ENCODE data around the gene LGALS7B.
"Not testable (repeated sequence)": the region's sequence is repeated elsewhere in the genome, so short reads cannot be mapped to it uniquely, and the experiment has no call there.

The LGALS7B gene

DNA sequence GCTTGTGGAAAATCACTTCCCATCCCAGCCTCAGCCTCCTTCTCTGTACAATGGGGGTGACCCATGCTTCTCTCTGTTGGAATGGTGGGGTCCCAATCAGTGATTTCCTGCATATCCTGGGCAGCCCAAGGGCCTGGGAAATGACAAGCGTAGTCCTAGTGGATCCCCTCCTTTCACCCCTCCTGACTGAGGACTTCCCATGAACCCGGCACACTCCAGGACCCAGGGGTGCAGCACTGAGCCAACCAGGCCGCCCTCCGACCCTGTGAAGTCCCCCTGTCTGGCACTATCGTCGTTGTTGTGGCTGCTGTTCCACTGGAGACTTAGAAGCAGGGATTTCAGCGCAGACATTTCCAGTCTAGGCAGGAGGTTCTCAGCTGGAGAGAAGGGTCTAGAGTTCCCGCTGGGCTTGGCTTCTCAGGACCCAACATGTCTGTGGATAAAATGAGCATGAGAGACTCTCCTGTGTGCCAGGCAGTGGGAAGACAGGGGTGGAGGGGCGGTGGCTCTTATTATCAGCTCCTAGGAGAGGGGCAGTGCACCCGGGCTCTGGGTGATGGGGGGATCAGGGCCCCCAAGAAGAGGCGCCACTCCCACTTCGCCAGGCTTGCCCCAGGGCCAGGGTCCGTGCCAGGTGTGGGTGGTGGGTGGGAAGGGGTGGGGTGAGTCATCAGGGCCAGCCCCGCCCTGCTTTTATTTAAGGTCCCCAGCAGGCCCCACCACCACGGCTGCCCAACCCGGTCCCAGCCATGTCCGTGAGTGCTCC lies at the start of gene LGALS7B:
Gene LGALS7B (plus strand): TSS at position 723 of the 766 bp plus-strand sequence. CDS start 27 bp downstream, at position 750.
- DNase-seq (ENCODE audit: low read depth in 2 of 2): no peak

DNA sequence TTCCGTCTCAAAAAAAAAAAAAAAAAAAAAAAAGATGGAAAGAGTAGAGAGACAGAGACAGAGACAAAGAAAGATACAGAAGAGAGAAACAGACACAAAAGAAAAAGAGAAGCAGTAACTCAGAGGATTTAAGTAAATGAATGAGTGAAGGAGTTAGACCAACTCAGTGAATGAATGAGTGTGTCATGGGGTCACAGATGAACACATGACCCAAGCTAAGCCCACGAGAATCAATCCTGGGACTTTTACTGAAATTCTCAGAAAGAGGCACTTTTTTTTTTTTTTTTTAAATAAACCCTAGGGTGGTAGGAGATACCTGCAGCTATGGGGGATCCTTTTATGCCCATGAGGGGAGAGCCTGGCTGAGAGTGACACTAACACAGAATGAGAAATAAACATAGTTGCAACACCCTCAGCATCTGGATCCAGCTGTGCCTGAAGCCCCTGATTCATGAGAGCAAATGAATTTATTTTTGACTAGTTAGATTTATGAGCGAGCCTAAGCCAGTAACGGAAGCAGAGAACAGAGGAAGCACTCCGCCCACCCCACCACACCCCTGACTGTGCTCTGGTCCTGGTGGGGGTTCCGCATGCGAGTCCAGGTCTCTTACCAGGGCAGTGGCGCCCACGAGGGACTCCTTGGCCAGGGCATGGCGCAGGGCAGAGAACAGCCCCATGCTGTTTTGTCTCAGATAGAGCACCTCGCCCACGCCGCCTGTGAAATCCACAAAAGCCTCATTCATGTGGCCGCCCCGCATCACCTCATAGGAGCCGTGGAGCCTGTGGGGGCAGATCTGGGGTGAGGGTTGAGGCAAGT lies 49.4 kb upstream of the LGALS7B start:
- DNase-seq (ENCODE audit: low read depth in 2 of 2): no peak

DNA sequence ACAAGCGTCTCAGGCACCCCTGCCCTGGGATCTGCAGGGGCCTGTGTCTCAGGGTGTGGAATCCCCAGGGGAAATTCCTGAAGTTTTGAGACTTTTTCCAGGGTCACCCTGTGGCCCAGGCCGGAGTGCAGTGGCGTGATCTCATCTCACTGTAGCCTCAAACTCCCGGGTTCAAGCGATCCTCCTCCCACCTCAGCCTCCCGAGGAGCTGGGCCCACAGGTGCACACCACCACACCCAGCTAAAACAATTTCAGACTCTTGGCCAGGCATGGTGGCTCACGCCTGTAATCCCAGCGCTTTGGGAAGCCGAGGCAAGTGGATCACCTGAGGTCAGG lies 48.8 kb upstream of the LGALS7B start:
- no peak for DNase-seq (ENCODE audit: low read depth in 2 of 2)

DNA sequence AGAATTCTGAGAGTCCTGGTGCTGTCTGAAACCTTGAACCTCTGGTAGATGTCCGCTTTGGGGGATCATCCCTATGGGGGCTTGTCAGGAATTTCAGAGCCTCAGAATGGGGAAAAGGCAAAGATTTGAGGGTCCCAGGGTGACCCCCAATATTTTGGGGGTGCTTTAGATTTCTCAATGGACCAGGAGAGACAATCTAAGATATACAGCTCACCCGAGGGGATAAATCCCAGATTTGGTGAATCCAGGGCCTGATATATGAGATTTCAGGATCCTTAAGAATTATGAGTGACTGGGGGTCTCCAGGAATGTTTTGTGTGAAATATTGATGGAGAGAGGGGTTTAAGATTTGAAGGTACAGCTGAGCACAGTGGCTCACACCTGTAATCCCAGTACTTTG lies 48.1 kb upstream of the LGALS7B start:
- DNase-seq (ENCODE audit: low read depth in 2 of 2): no peak

DNA sequence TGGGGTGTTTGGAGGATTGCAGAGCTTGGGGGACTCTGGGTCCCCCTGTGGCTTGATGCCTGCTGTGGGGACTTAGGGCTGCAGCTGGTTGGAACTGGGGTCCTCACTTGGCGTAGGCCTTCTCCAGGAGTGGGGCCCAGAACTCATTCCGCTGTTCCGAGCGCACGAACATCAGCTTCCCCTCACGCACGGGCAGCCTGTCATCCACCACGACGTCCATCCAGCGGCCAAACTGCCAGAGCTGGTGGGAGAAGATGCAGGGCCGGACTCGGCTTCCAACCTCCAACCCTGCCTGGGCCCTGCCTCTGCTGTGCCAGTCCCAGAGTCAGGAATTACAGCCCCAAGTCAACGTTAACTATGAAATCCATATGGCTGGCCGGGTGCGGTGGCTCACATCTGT lies 47.3 kb upstream of the LGALS7B start:
- no peak for DNase-seq (ENCODE audit: low read depth in 2 of 2)

DNA sequence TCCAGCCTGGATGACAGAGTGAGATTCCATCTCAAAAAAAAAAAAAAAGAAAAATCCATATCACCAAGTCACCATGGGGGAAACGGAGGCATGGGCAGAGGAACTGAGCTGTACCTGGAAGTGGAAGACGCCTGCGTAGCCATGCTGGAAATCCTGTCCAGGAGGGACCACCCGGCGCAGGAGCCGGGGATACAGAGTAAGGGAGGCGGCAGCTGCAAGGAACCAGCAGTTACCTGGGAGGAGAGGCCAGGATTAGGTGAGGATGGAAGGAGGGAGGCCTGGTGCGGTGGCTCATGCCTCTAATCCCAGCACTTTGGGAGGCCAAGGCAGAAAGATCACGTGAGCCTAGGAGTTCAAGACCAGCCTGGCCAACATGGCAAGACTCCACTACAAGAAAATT lies 46.7 kb upstream of the LGALS7B start:
- no peak for DNase-seq (ENCODE audit: low read depth in 2 of 2)

DNA sequence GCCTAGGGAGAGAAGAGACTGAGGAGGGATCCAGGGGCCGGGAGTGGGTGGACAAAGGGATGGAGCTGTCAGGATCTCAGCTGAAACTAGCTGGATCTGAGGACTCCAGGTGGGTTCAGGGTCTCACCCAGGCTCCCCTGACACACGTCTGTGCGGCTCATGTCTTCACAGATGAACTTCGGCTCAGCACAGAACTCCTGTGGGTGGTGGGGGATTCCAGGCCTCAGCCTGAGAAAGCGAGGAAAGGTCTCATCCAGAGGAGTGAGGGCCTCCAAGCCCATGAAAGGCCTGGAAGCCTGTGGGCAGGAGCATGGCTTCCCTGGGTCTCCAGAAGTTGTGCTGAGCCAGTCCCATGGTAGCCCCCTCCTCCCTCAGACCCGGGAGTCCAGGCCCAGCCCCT lies 46.1 kb upstream of the LGALS7B start:
- DNase-seq (ENCODE audit: low read depth in 2 of 2): no peak

DNA sequence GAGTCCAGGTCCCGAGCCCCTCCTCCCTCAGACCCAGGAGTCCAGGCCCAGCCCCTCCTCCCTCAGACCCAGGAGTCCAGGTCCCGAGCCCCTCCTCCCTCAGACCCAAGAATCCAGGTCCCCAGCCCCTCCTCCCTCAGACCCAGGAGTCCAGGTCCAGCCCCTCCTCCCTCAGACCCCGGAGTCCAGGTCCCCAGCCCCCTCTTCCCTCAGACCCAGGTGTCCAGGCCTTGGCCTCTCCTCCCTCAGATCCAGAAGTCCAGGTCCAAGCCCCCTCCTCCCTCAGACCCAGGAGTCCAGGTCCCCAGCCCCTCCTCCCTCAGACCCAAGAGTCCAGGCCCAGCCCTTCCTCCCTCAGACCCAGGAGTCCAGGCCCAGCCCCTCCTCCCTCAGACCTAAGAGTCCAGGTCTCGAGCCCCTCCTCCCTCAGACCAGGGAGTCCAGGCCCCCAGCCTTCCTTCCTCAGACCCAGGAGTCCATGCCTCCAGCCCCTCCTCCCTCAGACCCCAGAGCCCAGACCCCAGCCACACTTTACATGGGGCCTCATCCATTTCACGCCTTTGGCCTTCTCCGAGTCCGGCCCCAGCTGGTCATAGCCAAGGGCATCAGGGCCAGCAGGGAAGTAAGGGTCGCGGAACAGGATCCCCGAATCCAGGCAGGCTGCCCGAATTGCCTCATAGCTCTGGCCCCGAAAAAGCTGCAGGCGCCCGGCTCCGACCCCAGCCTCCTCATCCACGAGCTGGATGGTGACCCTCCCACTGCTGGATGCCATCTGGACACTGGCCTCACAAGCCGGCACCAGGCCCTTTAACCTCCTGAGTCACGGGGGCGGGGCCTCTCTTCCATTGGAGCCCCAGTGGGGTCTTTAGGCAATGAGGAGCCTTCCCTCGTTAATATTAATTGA lies 45.4 kb upstream of the LGALS7B start:
- no peak for DNase-seq (ENCODE audit: low read depth in 2 of 2)

DNA sequence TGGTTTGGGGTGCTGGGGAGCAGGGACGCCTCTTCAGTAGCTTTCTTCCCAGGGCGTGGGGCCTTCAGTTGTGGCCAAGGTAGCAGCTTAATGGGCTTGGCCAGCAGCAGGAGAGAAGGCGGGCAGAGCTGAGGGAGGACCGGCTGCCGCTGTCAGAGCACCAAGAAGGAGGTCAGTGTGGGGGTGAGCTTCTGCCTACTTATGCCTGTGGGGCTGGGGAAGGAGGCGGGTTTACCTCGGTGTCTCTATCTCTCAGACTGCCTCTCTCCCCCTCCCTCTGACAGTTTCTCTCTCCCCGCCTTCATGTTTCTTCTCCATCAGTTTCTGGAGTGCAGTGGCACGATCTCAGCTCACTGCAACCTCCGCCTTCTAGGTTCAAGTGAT lies 44.7 kb upstream of the LGALS7B start, which contains the start of gene CAPN12:
Gene CAPN12 (minus strand): TSS at position 177 of the 384 bp plus-strand sequence. CDS start 309 bp downstream, outside the sequence.
- no peak for DNase-seq (ENCODE audit: low read depth in 2 of 2)

DNA sequence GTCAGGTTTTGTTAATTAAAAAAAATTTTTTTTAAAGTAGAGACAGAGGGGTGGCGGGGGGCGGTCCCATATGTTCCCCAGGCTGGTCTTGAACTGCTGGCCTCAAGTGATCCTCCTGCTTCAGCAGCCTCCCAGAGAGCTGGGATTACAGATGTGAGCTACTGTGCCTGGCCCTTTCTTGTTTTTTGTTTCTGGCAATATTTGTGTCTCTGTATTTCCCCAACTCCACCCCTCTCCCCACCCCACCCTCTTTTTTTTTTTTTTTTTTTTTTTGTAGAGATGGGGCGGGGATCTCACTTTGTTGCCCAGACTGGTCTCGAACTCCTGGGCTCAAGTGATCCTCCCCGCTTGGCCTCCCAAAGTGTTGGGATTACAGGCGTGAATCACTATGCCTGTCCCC lies 44.1 kb upstream of the LGALS7B start:
- DNase-seq (ENCODE audit: low read depth in 2 of 2): no peak

DNA sequence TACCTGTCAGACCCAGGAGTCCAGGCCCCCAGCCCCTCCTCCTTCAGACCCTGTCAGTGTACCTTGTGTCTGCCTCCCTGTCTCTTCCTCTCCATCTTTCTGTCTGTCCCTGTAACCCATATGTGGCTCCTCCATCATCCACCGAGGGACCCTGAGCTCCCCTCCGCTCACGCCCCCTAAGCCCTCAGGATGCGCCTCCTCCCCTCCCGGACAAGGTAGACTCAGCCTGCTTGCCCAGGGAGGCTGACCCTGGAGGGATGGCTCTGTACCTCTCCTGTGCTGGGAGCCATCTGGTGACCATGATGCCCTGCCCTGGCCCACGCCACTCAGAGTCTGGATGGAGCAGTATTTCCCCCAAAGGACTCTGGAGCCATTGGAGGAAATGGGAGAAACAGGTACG lies 43.7 kb upstream of the LGALS7B start:
- DNase-seq (ENCODE audit: low read depth in 2 of 2): no peak

DNA sequence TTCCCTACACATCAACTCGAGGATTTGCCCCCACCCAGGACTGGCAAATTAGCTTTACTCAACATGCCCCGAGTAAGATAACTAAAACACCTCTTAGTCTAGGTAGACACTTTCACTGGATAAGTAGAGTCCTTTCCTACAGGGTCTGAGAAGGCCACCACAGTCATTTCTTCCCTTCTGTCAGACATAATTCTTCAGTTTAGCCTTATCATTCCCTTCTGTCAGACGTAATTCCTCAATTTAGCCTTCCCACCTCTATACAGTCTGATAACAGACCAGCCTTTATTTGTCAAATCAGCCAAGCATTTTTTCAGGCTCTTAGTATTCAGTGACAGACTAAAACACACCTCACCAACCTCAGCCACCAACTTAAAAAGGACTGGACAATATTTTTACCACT lies 35.2 kb upstream of the LGALS7B start:
- not testable (repeated sequence) for DNase-seq (ENCODE audit: low read depth in 2 of 2)

DNA sequence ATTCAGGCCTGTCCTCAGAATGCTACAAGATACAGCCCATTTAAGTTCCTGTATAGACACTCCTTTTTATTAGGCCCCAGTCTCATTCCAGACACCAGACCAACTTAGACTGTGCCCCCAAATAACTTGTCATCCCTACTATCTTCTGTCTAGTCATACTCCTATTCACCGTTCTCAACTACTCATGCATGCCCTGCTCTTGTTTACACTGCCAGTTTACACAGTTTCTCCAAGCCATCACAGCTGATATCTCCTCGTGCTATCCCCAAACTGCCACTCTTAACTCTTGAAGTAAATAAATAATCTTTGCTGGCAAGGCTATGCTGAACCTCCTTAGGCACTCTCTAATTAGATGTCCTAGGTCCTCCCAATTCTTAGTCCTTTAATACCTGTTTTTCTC lies 34.8 kb upstream of the LGALS7B start:
- not testable (repeated sequence) for DNase-seq (ENCODE audit: low read depth in 2 of 2)

DNA sequence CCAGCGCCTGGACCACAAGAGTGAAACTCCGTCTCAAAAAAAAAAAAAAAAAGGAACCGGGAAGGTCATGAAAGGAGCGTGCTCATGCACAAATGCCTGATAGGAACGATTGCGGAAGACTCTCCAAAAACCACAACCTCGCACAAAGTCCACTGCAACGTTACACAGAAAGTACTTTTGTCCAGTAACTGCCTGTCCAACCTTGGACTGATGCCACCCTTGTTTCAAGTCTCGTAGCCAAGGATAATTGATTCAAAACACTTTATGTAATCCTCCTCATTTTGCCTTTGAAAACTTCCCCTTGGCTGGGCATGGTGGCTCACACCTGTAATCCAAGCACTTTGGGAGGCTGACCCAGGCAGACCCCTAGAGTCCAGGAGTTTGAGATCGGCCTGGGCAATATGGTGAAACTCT lies 29.4 kb upstream of the LGALS7B start:
- DNase-seq (ENCODE audit: low read depth in 2 of 2): no peak

DNA sequence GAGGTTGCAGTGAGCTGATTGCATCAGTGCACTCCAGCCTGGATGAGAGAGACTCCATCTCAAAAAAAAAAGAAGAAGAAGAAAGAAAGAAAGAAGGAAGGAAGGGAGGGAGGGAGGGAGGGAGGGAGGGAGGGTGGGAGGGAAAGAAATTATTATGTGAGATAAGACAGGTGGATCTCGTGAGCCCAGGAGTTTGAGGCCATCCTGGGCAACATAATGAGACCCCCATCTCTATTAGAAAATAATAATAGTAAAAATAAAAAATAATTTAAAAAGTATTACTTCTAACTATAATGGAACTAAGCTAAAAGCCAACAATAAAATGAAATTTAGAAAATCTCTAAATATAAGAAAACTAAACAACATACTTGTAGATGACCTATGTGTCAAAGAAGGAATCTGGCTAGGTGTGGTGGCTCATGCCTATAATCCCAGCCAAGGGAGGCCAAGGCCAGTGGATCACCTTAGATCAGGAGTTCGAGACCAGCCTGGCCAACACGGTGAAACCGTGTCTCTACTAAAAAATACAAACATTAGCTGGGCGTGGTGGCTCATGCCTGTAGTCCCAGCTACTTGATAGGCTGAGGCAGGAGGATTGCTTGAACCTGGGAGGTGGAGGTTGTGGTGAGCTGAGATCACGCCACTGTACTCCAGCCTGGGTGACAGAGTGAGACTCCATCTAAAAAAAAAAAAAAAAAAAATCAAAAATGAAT lies 28.0 kb upstream of the LGALS7B start:
- not testable (repeated sequence) for DNase-seq (ENCODE audit: low read depth in 2 of 2)

DNA sequence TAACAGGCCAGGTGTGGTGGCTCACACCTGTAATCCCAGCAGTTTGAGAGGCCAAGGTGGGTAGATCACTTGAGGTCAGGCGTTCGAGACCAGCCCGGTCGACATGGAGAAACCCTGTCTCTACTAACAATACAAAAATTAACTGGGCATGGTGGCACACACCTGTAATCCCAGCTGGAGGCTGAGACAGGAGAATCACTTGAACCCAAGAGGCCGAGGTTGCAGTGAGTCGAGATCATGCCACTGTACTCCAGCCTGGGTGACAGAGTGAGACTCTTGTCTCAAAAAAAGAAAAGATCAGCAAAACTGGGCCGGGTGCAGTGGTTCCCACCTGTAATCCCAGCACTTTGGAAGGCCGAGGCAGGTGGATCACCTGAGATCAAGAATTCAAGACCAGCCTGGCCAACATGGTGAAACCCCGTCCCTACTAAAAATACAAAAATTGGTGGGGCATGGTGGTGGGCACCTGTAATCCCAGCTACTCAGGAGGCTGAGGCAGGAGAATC lies 27.1 kb upstream of the LGALS7B start:
- DNase-seq (ENCODE audit: low read depth in 2 of 2): not testable (repeated sequence)

DNA sequence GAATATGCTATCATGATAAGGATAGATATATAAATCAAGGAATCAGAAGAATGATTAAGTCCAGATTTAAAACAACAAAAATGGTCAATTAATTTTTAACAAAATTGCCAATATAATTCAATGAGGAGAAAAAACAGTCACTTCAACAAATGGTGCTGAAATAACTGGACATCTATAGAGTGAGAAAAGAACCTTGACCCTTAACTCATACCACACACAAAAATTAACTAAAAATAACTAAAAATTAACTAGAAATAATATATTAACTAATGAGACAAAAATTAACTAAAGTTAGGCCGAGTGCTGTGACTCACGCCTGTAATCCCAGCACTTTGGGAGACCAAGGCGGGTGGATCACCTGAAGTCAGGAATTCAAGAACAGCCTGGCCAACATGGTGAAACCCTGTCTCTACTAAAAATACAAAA lies 25.2 kb upstream of the LGALS7B start:
- no peak for DNase-seq (ENCODE audit: low read depth in 2 of 2)

DNA sequence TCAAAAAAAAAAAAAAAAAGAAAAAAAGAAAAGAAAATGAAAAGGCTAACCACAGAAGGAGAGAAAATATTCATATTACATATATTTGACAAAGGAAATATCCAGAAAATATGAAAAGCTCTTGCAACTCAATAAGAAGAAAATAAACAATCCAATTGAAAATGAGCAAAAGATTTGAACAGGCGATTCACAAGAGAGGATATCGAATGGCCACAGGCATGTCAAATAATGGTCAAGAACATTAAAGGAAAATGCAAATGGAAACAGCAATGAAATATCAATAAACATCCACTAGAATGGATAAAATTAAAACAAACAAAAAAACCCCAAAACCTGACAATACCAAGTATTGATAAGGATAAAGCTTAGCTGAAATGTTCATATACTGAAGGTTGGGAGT lies 23.8 kb upstream of the LGALS7B start:
- DNase-seq (ENCODE audit: low read depth in 2 of 2): no peak

DNA sequence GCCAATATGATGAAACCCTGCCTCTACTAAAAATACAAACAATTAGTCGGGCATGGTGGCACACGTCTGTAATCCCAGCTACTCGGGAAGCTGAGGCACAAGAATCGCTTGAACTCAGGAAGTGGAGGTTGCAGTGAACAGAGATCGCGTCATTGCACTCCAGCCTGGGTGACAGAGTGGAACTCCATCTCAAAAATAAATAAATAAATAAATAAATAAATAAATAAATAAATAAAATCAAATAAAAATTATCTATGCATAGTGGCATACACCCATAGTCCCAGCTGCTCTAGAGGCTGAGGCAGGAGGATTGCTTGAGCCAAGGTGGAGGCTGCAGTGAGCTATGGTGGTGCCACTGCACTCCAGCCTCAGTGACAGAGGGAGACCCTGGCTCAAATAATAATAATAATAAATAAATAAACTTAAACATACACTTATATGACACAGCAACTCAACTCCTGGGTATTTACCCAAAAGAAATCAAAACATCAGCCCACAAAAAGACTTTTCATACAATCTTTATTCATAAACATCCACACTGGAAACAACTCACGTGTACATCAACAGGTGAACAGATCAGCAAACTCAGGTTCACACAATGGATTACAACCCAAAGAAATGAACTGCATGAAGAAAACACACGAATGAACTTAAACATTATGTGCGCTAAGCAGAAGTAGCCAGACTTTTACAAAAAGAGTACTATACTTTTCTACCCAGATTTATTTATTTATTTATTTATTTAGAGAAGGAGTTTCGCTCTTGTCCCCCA lies 22.5 kb upstream of the LGALS7B start:
- no peak for DNase-seq (ENCODE audit: low read depth in 2 of 2)

DNA sequence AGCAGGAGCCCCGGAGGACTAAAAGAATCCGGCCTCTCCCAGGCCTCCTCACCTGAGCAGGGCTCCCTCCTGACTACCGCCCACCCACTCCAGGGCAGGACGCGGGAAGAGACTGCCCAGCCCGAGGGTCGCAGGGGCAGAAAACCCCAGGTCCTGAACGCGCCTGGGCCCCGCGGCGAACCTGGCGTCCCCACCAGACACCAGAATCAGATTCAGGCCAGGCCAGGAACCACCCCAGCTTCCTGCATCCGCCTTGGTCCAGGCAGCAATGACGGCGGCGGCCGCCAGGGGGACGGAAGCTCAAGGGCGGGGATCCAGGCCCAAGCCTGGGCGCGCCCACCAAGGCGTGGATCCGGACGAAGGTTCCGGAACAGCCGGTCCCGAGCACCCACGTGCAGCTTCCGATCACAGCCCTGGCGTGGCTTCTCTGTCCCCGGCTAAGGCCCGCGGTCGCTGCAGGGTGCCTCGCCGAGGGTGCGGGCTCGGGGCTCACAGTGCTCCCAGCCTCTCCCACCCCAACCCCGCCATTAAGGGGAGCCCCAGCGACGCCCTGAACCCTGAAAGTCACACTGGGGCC lies 19.3 kb upstream of the LGALS7B start:
- peak; percentile 86 to 90 for DNase-seq (ENCODE audit: low read depth in 2 of 2)

Data from stimulated activated CD8-positive, alpha-beta memory T cell treated with anti-CD3 and anti-CD28 coated beads, Interleukin-7, amount 100 ng/mL, for 1 hour (primary cell).